ENCODE data around the gene FXYD6. TPM values are rescaled to one million over a fixed set of nuclear protein-coding genes. Genes with fewer than 3 reads are reported as not detected.

Gene FXYD6
- total and polyA plus RNA-seq, 2 donors (not counting 1 experiment from before 2014, with no cell fraction given), result not detected

- Histone ChIP-seq H3K9ac (ENCODE audit: low read length) (no peak overlapping the region), H3K27ac (ENCODE audit: low read length in 2 of 2) (no peak overlapping the region), H4K20me1 (ENCODE audit: control insufficient read depth, insufficient read depth, low read length, poor library complexity, severe bottlenecking) (no peaks in the 10 kb centered on the region), H3K9me3 (ENCODE audit: control extremely low read depth in 1 of 3, control insufficient read depth in 2 of 3, insufficient read depth in 1 of 3, low read length in 2 of 3) (peaks cover 0 to 1% (median 0%) of the 10 kb centered on the region in 3 donors), H3K79me2 (ENCODE audit: control insufficient read depth, insufficient read depth, low read length) (no peaks in the 10 kb centered on the region), H3K36me3 (replicated peaks in 1 of 2; ENCODE audit: control extremely low read depth in 1 of 2, control insufficient read depth in 1 of 2, extremely low read depth in 1 of 2, insufficient read depth in 2 of 2, low read length in 1 of 2) (no peaks in the 10 kb centered on the region), H3K4me1 (ENCODE audit: control insufficient read depth in 2 of 2, insufficient read depth in 2 of 2, low read length in 2 of 2) (peaks cover 5 to 10% of the 10 kb centered on the region in 2 donors), H3K27me3 (replicated peaks in 1 of 4; ENCODE audit: control extremely low read depth in 1 of 4, control insufficient read depth in 3 of 4, insufficient read depth in 4 of 4, low read length in 3 of 4) (peaks cover 0 to 34% (median 10%) of the 10 kb centered on the region in 4 experiments), H3K4me2 (replicated peaks; ENCODE audit: low read depth, low read length, poor library complexity, severe bottlenecking) (no peak overlapping the region), H2AFZ (ENCODE audit: insufficient read depth, low read depth, low read length, poor library complexity, severe bottlenecking) (no peak overlapping the region), H3K4me3 (ENCODE audit: control extremely low read depth in 1 of 5, extremely low read depth in 1 of 5, insufficient read depth in 1 of 5, low read depth in 2 of 5, low read length in 4 of 5) (no peak overlapping the region)
- TF ChIP-seq EZH2 (IDR thresholded peaks at IDR 0.05; ENCODE audit: borderline replicate concordance, insufficient read depth, low read depth, low read length, poor library complexity, severe bottlenecking), result no peak
- TF ChIP-seq CTCF (IDR thresholded peaks at IDR 0.05), result no peak
- ChIA-PET POLR2A (no interaction called here), CTCF (no interaction called here)
- DNase-seq, result no peak
- H3K4me1 Mint-ChIP-seq, result peaks cover 7% of the 10 kb centered on the region
- no peak for ATAC-seq (ENCODE audit: low read depth)
- no peaks in the 10 kb centered on the region for H3K9me3 Mint-ChIP-seq (ENCODE audit: insufficient read depth)
- H3K27me3 Mint-ChIP-seq, result peaks cover 41% of the 10 kb centered on the region
- no peak overlapping the region for H3K4me3 Mint-ChIP-seq
- 68% methylated on average over 4 of the region's 4 CpGs for WGBS (ENCODE audit: insufficient coverage)
- intact Hi-C loops (cut with micrococcal nuclease), result no loop called here
- H3K27ac Mint-ChIP-seq, result no peak overlapping the region
Measured at GRCh38 chr11:117869604-117870003, 6.9 kb downstream of the FXYD6 start.

GRCh38 chr11:117868815-117869561 lies 7.5 kb downstream of the FXYD6 start:
- Histone ChIP-seq H3K4me2 (replicated peaks; ENCODE audit: low read depth, low read length, poor library complexity, severe bottlenecking) (no peak overlapping the region), H3K27ac (ENCODE audit: low read length in 2 of 2) (no peak overlapping the region), H3K9ac (ENCODE audit: low read length) (no peak overlapping the region), H3K27me3 (replicated peaks in 1 of 4; ENCODE audit: control extremely low read depth in 1 of 4, control insufficient read depth in 3 of 4, insufficient read depth in 4 of 4, low read length in 3 of 4) (peaks cover 0 to 28% (median 7%) of the 10 kb centered on the region in 4 experiments), H3K36me3 (replicated peaks in 1 of 2; ENCODE audit: control extremely low read depth in 1 of 2, control insufficient read depth in 1 of 2, extremely low read depth in 1 of 2, insufficient read depth in 2 of 2, low read length in 1 of 2) (no peaks in the 10 kb centered on the region), H3K4me3 (ENCODE audit: control extremely low read depth in 1 of 5, extremely low read depth in 1 of 5, insufficient read depth in 1 of 5, low read depth in 2 of 5, low read length in 4 of 5) (no peak overlapping the region), H3K9me3 (ENCODE audit: control extremely low read depth in 1 of 3, control insufficient read depth in 2 of 3, insufficient read depth in 1 of 3, low read length in 2 of 3) (peaks cover 0 to 3% (median 0%) of the 10 kb centered on the region in 3 donors), H3K4me1 (ENCODE audit: control insufficient read depth in 2 of 2, insufficient read depth in 2 of 2, low read length in 2 of 2) (peaks cover 0 to 4% of the 10 kb centered on the region in 2 donors), H2AFZ (ENCODE audit: insufficient read depth, low read depth, low read length, poor library complexity, severe bottlenecking) (no peak overlapping the region), H3K79me2 (ENCODE audit: control insufficient read depth, insufficient read depth, low read length) (no peaks in the 10 kb centered on the region), H4K20me1 (ENCODE audit: control insufficient read depth, insufficient read depth, low read length, poor library complexity, severe bottlenecking) (no peaks in the 10 kb centered on the region)
- 89% methylated on average over 12 of the region's 17 CpGs for WGBS (ENCODE audit: insufficient coverage)
- intact Hi-C loops (cut with micrococcal nuclease), result no loop called here
- no peak for DNase-seq
- TF ChIP-seq CTCF (IDR thresholded peaks at IDR 0.05) (no peak), EZH2 (IDR thresholded peaks at IDR 0.05; ENCODE audit: borderline replicate concordance, insufficient read depth, low read depth, low read length, poor library complexity, severe bottlenecking) (no peak)
- H3K4me1 Mint-ChIP-seq, result peaks cover 1% of the 10 kb centered on the region
- H3K4me3 Mint-ChIP-seq, result no peak overlapping the region
- H3K27ac Mint-ChIP-seq, result no peak overlapping the region
- no peak for ATAC-seq (ENCODE audit: low read depth)
- no peaks in the 10 kb centered on the region for H3K9me3 Mint-ChIP-seq (ENCODE audit: insufficient read depth)
- POLR2A ChIA-PET, result no interaction called here
- peaks cover 36% of the 10 kb centered on the region for H3K27me3 Mint-ChIP-seq
- CTCF ChIA-PET, result no interaction called here

Data from B cell (primary cell).